Uterus (tissue), 4 donors: ENCODE results near the gene PARP8. TPM values are rescaled to one million over a fixed set of nuclear protein-coding genes. Genes with fewer than 3 reads are reported as not detected.

ENCODE experiments used
- DNase-seq, 2 donors: peaks; one replicate each; pipeline ENCODE4 v3.0.0-alpha.2; 2019 to 2020
- H3K27ac ChIP-seq, 2 donors: fragments of 200-600 bp; sonication (generic); 1 replicate in 1 of 2; 2 replicates in 1 of 2; pipeline ENCODE4 v1.5.1; 2016 to 2018
- H3K27me3 ChIP-seq, 2 donors: fragments of 200-600 bp; sonication (generic); one replicate each; pipeline ENCODE4 v1.5.1; 2018 to 2019; ENCODE audit warnings: control low read depth in 1 of 2
- H3K36me3 ChIP-seq, 2 donors: fragments of 200-600 bp; sonication (generic); one replicate each; pipeline ENCODE4 v1.5.1; 2019; ENCODE audit warnings: control low read depth in 1 of 2
- H3K4me1 ChIP-seq, 2 donors: fragments of 200-600 bp; sonication (generic); one replicate each; pipeline ENCODE4 v1.5.1; 2018 to 2019; ENCODE audit warnings: control low read depth in 1 of 2
- H3K4me3 ChIP-seq, 2 donors: fragments of 200-600 bp; sonication (generic); 1 replicate in 1 of 2; 2 replicates in 1 of 2; pipeline ENCODE4 v1.5.1; 2018 to 2019; ENCODE audit warnings: mild to moderate bottlenecking in 1 of 2
- H3K9me3 ChIP-seq, 2 donors: fragments of 200-600 bp; sonication (generic); one replicate each; pipeline ENCODE4 v1.5.1; 2019; ENCODE audit warnings: control low read depth in 1 of 2
- CTCF ChIP-seq, 4 experiments: fragments of 200-600 bp in 2 of 4; fragments of 450-650 bp in 2 of 4; sonication (generic) in 2 of 4; IDR thresholded peaks; one replicate each; pipeline ENCODE4 v1.5.1; 2016 to 2019; ENCODE audit warnings: antibody characterized with exemption in 4 of 4, mild to moderate bottlenecking in 2 of 4, moderate library complexity in 1 of 4
- POLR2A ChIP-seq, 2 donors: fragments of 450-650 bp; IDR thresholded peaks; one replicate each; pipeline ENCODE4 v1.6.1; 2016; ENCODE audit warnings: antibody characterized with exemption in 2 of 2, mild to moderate bottlenecking in 1 of 2, moderate library complexity in 1 of 2
- intact Hi-C: fragments of 100-400 bp; cut with DNase I; formaldehyde crosslinking; loops from one replicate; pipeline ENCODE4 v1.15.1; 2023; ENCODE audit warnings: low total_unique reads
- total RNA-seq, 4 donors: library from RNA; depleted of rRNA in 3 of 4; stranded (reverse); fragments of >200 nt in 3 of 4; gene quantifications; one replicate each; pipeline versions ENCODE4 v1.1.0 to v1.2.4, GENCODE V29; 2014 to 2023
- donor health status: DM: yes; HTN: yes; CAD: no.

PARP8 gene
- total RNA-seq, 4 donors from 2014 or later: 2.3 to 23.8 (median 22.9) TPM

- intact Hi-C loops: no loop called here
- Histone ChIP-seq H3K4me1 (no peaks in the 10 kb centered on the region), H3K27me3 (no peaks in the 10 kb centered on the region), H3K4me3 (no peak overlapping the region), H3K27ac (no peak overlapping the region), H3K9me3 (no peaks in the 10 kb centered on the region), H3K36me3 (no peaks in the 10 kb centered on the region)
- TF ChIP-seq CTCF (IDR thresholded peaks at IDR 0.05): no peak
- no peak for TF ChIP-seq POLR2A (IDR thresholded peaks at IDR 0.05)
- DNase-seq: no peak
Measured at GRCh38 chr5:50886657-50887345, 220.4 kb downstream of the PARP8 start.

GRCh38 chr5:50887889-50888633, 221.6 kb downstream of the PARP8 start:
- intact Hi-C loops: no loop called here
- Histone ChIP-seq H3K4me1 (no peaks in the 10 kb centered on the region), H3K4me3 (no peak overlapping the region), H3K36me3 (no peaks in the 10 kb centered on the region), H3K9me3 (no peaks in the 10 kb centered on the region), H3K27ac (no peak overlapping the region), H3K27me3 (no peaks in the 10 kb centered on the region)
- TF ChIP-seq CTCF (IDR thresholded peaks at IDR 0.05) (no peak), POLR2A (IDR thresholded peaks at IDR 0.05) (no peak)
- DNase-seq: no peak

- TF ChIP-seq POLR2A (IDR thresholded peaks at IDR 0.05) (no peak), CTCF (IDR thresholded peaks at IDR 0.05) (no peak)
- Histone ChIP-seq H3K27me3 (no peaks in the 10 kb centered on the region), H3K27ac (no peak overlapping the region), H3K9me3 (no peaks in the 10 kb centered on the region), H3K36me3 (no peaks in the 10 kb centered on the region), H3K4me1 (no peaks in the 10 kb centered on the region), H3K4me3 (no peak overlapping the region)
- DNase-seq: no peak
- intact Hi-C loops: no loop called here
Measured at GRCh38 chr5:50888751-50889150, 222.3 kb downstream of the PARP8 start.

GRCh38 chr5:50889790-50890189, 223.4 kb downstream of the PARP8 start:
- Histone ChIP-seq H3K4me3 (no peak overlapping the region), H3K36me3 (no peaks in the 10 kb centered on the region), H3K27ac (no peak overlapping the region), H3K27me3 (no peaks in the 10 kb centered on the region), H3K9me3 (no peaks in the 10 kb centered on the region), H3K4me1 (no peaks in the 10 kb centered on the region)
- DNase-seq: no peak
- intact Hi-C loops: no loop called here
- TF ChIP-seq CTCF (IDR thresholded peaks at IDR 0.05) (no peak), POLR2A (IDR thresholded peaks at IDR 0.05) (no peak)

Other genes starting within 250 kb of the PARP8 start
- gene EMB, start 225.3 kb upstream of the PARP8 start, total RNA-seq: 10 to 100 TPM in 1 of 4 donors, 1 to 10 TPM in 2, under 1 TPM in 1; 0.51 to 10.4 (median 3.7) TPM